Gastroesophageal sphincter (tissue), 4 donors: Measurements from ENCODE around the gene CTCFL. TPM values are rescaled to one million over a fixed set of nuclear protein-coding genes. Genes with fewer than 3 reads are reported as not detected.

Experiments
- ATAC-seq: fragments of 150-250 bp; one replicate; pipeline ENCODE4 v1.9.1; 2016; ENCODE audit warnings: mild to moderate bottlenecking, moderate library complexity
- H3K27ac ChIP-seq, 4 donors: fragments of 200-600 bp; sonication (generic) in 3 of 4; 1 replicate in 3 of 4; 2 replicates in 1 of 4; pipeline ENCODE4 v1.5.1; 2016 to 2019
- H3K27me3 ChIP-seq: fragments of 200-600 bp; sonication (generic); one replicate; pipeline ENCODE4 v1.5.1; 2019
- H3K36me3 ChIP-seq, 2 donors: fragments of 200-600 bp; sonication (generic); one replicate each; pipeline ENCODE4 v1.5.1; 2019; ENCODE audit warnings: control low read depth in 1 of 2
- H3K4me1 ChIP-seq, 3 donors: fragments of 200-600 bp; sonication (generic); 1 replicate in 2 of 3; 2 replicates in 1 of 3; pipeline ENCODE4 v1.5.1; 2016 to 2019; ENCODE audit warnings: control low read depth in 2 of 3
- H3K4me3 ChIP-seq, 2 donors: fragments of 200-600 bp; sonication (generic); one replicate each; pipeline ENCODE4 v1.5.1; 2019; ENCODE audit warnings: mild to moderate bottlenecking in 1 of 2, moderate library complexity in 1 of 2
- H3K9me3 ChIP-seq, 3 donors: fragments of 200-600 bp; sonication (generic); one replicate each; pipeline ENCODE4 v1.5.1; 2017 to 2019; ENCODE audit warnings: control low read depth in 2 of 3
- CTCF ChIP-seq, 4 experiments: fragments of 200-600 bp in 2 of 4; fragments of 450-650 bp in 2 of 4; sonication (generic) in 1 of 4; IDR thresholded peaks; one replicate each; pipeline ENCODE4 v1.5.1; 2017 to 2019; ENCODE audit warnings: antibody characterized with exemption in 4 of 4, mild to moderate bottlenecking in 2 of 4, moderate library complexity in 2 of 4
- EP300 ChIP-seq: sonication (generic); formaldehyde crosslinking; IDR thresholded peaks from one replicate; pipeline ENCODE4 v1.6.1; 2017; ENCODE audit warnings: antibody characterized with exemption, mild to moderate bottlenecking
- POLR2A ChIP-seq, 2 donors: fragments of 450-650 bp; IDR thresholded peaks; one replicate each; pipeline ENCODE4 v1.6.1; 2017; ENCODE audit warnings: antibody characterized with exemption in 2 of 2, mild to moderate bottlenecking in 2 of 2, moderate library complexity in 1 of 2
- POLR2AphosphoS5 ChIP-seq: sonication (generic); formaldehyde crosslinking; IDR thresholded peaks from one replicate; pipeline ENCODE4 v1.6.1; 2017; ENCODE audit warnings: antibody characterized with exemption
- WGBS, 2 donors: methylation state at CpG; one replicate each; pipeline ENCODE4 v1.1.5; 2018; ENCODE audit warnings: low coverage in 1 of 2; 5-methylcytosine and 5-hydroxymethylcytosine counted together
- total RNA-seq, 4 donors: library from RNA; depleted of rRNA; stranded (reverse); fragments of >200 nt; gene quantifications; one replicate each; pipeline ENCODE4 v1.1.0, GENCODE V29; 2016

CTCFL gene
- total RNA-seq, 4 donors from 2014 or later, result not detected

- TF ChIP-seq POLR2AphosphoS5 (no peak), CTCF (IDR thresholded peaks at IDR 0.05) (no peak), POLR2A (IDR thresholded peaks at IDR 0.05) (no peak), EP300 (no peak)
- peaks cover 29% of the 10 kb centered on the region for H3K27me3 ChIP-seq
- WGBS, 2 donors, result 69 to 75% methylated on average over 2 to 5 of the region's 8 CpGs
- no peak overlapping the region for H3K4me3 ChIP-seq
- H3K36me3 ChIP-seq, result no peaks in the 10 kb centered on the region
- H3K4me1 ChIP-seq, result peaks cover 0 to 7% (median 0%) of the 10 kb centered on the region in 3 donors
- no peak overlapping the region for H3K27ac ChIP-seq
- ATAC-seq, result no peak
- no peaks in the 10 kb centered on the region for H3K9me3 ChIP-seq
Observed at GRCh38 chr20:57559658-57560553, 35.0 kb upstream of the CTCFL start.

GRCh38 chr20:57559289-57559634, 34.3 kb upstream of the CTCFL start:
- 87 to 91% methylated on average over 10 of the region's 10 CpGs for WGBS, 2 donors
- H3K9me3 ChIP-seq, result no peaks in the 10 kb centered on the region
- peaks cover 29% of the 10 kb centered on the region for H3K27me3 ChIP-seq
- TF ChIP-seq POLR2AphosphoS5, result no peak
- no peaks in the 10 kb centered on the region for H3K36me3 ChIP-seq
- H3K4me1 ChIP-seq, result peaks cover 0 to 7% (median 0%) of the 10 kb centered on the region in 3 donors
- ATAC-seq, result no peak
- H3K27ac ChIP-seq, result no peak overlapping the region
- H3K4me3 ChIP-seq, result no peak overlapping the region

GRCh38 chr20:57558614-57559288, 33.8 kb upstream of the CTCFL start:
- no peak for ATAC-seq
- Histone ChIP-seq H3K27me3 (peaks cover 29% of the 10 kb centered on the region), H3K9me3 (no peaks in the 10 kb centered on the region), H3K27ac (no peak overlapping the region), H3K36me3 (no peaks in the 10 kb centered on the region), H3K4me3 (no peak overlapping the region), H3K4me1 (peaks cover 0 to 7% (median 0%) of the 10 kb centered on the region in 3 donors)
- 58 to 63% methylated on average over 12 of the region's 15 CpGs for WGBS, 2 donors
- TF ChIP-seq POLR2A (IDR thresholded peaks at IDR 0.05) (no peak), EP300 (no peak), CTCF (IDR thresholded peaks at IDR 0.05) (no peak), POLR2AphosphoS5 (no peak)

- WGBS, 2 donors, result 65 to 67% methylated on average over 8 to 9 of the region's 9 CpGs
Observed at GRCh38 chr20:57557926-57558613, 33.1 kb upstream of the CTCFL start.

More at GRCh38 chr20:57557926-57558613, 33.1 kb upstream of the CTCFL start:
- no peak for ATAC-seq
- TF ChIP-seq POLR2AphosphoS5 (no peak), CTCF (IDR thresholded peaks at IDR 0.05) (no peak), EP300 (no peak), POLR2A (IDR thresholded peaks at IDR 0.05) (no peak)
- H3K4me3 ChIP-seq, result no peak overlapping the region
- peaks cover 0 to 7% (median 0%) of the 10 kb centered on the region in 3 donors for H3K4me1 ChIP-seq
- H3K27me3 ChIP-seq, result peaks cover 29% of the 10 kb centered on the region
- H3K27ac ChIP-seq, result no peak overlapping the region
- H3K9me3 ChIP-seq, result no peaks in the 10 kb centered on the region
- no peaks in the 10 kb centered on the region for H3K36me3 ChIP-seq
